Lower leg skin (tissue), 3 donors: ENCODE data around the gene PATJ.
"Not testable (repeated sequence)": the region's sequence is repeated elsewhere in the genome, so short reads cannot be mapped to it uniquely, and the experiment has no call there.

Experiments used
- CTCF ChIP-seq, 3 donors: fragments of 450-650 bp; IDR thresholded peaks; one replicate each; pipeline ENCODE4 v1.5.1; 2016; ENCODE audit warnings: antibody characterized with exemption in 3 of 3, mild to moderate bottlenecking in 3 of 3, moderate library complexity in 2 of 3
- POLR2A ChIP-seq, 2 donors: fragments of 450-650 bp; IDR thresholded peaks; one replicate each; pipeline ENCODE4 v1.6.1; 2016 to 2017; ENCODE audit warnings: antibody characterized with exemption in 2 of 2, mild to moderate bottlenecking in 1 of 2, moderate library complexity in 1 of 2

GRCh38 chr1:62170380-62170779 lies 428.1 kb downstream of the PATJ start:
- not testable (repeated sequence) for TF ChIP-seq CTCF, POLR2A (IDR thresholded peaks at IDR 0.05)
